MM.1S (cell line): ENCODE data around the gene PITPNM2.

Source experiments
- DNase-seq: peaks from one replicate; pipeline ENCODE4 v3.0.0-alpha.2; 2015
- H2AFZ ChIP-seq: fragments of 300-600 bp; sonication (generic); 2 replicates; pipeline ENCODE4 v1.6.0; 2016; ENCODE audit warnings: antibody characterized with exemption, low read length
- H3F3A ChIP-seq: fragments of 300-600 bp; sonication (generic); 2 replicates; pipeline ENCODE4 v1.6.1; 2016; ENCODE audit warnings: mild to moderate bottlenecking, antibody characterized with exemption, low read length, moderate library complexity, mixed read lengths; ENCODE audit not compliant: insufficient read depth
- H3K27ac ChIP-seq: fragments of 300-600 bp; sonication (generic); 2 replicates; pipeline ENCODE4 v1.5.1; 2016; ENCODE audit warnings: mild to moderate bottlenecking, low read length
- H3K27me3 ChIP-seq: fragments of 300-600 bp; sonication (generic); replicated peaks from 2 replicates; pipeline ENCODE4 v1.6.0; 2016; ENCODE audit warnings: low read length; ENCODE audit not compliant: insufficient read depth
- H3K36me3 ChIP-seq: fragments of 300-600 bp; sonication (generic); replicated peaks from 2 replicates; pipeline ENCODE4 v1.6.1; 2016; ENCODE audit warnings: mild to moderate bottlenecking, low read length, mixed read lengths; ENCODE audit not compliant: insufficient read depth
- H3K4me1 ChIP-seq: fragments of 300-600 bp; sonication (generic); 2 replicates; pipeline ENCODE4 v1.6.1; 2016; ENCODE audit warnings: low read length, mixed read lengths
- H3K4me2 ChIP-seq: fragments of 300-600 bp; sonication (generic); 2 replicates; pipeline ENCODE4 v1.6.0; 2016; ENCODE audit warnings: low read depth, low read length
- H3K4me3 ChIP-seq: fragments of 300-600 bp; sonication (generic); 2 replicates; pipeline ENCODE4 v1.5.1; 2016; ENCODE audit warnings: low read length, mixed read lengths
- H3K79me2 ChIP-seq: fragments of 300-600 bp; sonication (generic); 2 replicates; pipeline ENCODE4 v1.6.1; 2016; ENCODE audit warnings: mixed run types, low read length, mixed read lengths
- H3K9ac ChIP-seq: fragments of 300-600 bp; sonication (generic); 2 replicates; pipeline ENCODE4 v1.6.1; 2016; ENCODE audit warnings: low read length, mixed read lengths
- H3K9me2 ChIP-seq: fragments of 300-600 bp; sonication (generic); replicated peaks from 2 replicates; pipeline ENCODE4 v1.6.1; 2016; ENCODE audit warnings: mild to moderate bottlenecking, low read length, mixed read lengths; ENCODE audit not compliant: insufficient read depth
- H3K9me3 ChIP-seq: fragments of 300-600 bp; sonication (generic); replicated peaks from 2 replicates; pipeline ENCODE4 v1.6.1; 2016; ENCODE audit warnings: mild to moderate bottlenecking, low read length, mixed read lengths; ENCODE audit not compliant: insufficient read depth
- H4K20me1 ChIP-seq: fragments of 300-600 bp; sonication (generic); 2 replicates; pipeline ENCODE4 v1.6.1; 2016; ENCODE audit warnings: mild to moderate bottlenecking, low read length, moderate library complexity, mixed read lengths; ENCODE audit not compliant: insufficient read depth
- EZH2 ChIP-seq: fragments of 300-600 bp; sonication (generic); optimal IDR thresholded peaks from 2 replicates; pipeline ENCODE3; 2017; ENCODE audit warnings: low read depth, mild to moderate bottlenecking, antibody characterized with exemption, low read length, mixed read lengths
- EZH2phosphoT487 ChIP-seq: fragments of 300-600 bp; sonication (generic); IDR thresholded peaks from 2 replicates; pipeline ENCODE4 v1.6.1; 2018; ENCODE audit warnings: antibody characterized with exemption, low read length
- TF ChIP-seq, protein P1 (sequence below): fragments of 300-600 bp; sonication (generic); IDR thresholded peaks from 2 replicates; pipeline ENCODE4 v1.5.1; 2016; ENCODE audit warnings: antibody characterized with exemption, low read length, mixed read lengths

Gene PITPNM2

DNA sequence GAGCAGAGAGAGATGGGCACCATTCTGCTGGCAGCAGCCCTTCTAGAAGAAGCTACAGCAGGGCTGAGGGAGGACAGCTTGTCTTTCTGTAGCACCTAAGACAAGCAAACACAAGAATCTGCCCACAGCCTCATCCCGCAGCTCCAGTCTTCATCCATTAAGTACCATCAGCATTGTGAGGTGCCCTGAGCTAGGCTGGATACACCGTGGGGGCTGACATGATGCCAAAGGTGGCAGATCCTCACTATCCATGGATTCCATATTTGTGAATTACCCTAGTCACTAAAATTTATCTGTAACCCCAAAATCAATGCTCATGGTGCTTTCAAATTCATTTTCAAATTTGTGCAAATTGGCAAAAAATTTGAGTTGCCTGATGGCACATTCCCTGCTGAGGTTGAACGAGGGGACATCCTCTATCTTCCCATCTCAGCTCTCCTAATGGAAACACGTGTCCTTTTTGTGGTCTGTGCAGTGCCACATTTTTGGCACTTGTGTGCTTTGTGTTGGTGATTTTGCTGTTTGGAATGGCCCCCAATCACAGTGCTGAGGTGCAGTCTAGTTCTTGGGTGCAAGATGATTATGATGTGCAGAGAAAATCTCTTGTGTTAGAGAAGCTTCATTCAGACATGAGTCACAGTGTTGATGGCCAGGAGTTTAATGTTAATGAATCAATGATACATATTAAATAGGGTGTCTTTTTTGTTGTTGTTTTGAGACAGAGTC is 7.0 kb downstream of the PITPNM2 start:
- Histone ChIP-seq H3K79me2 (no peaks in the 10 kb centered on the region), H3K4me3 (no peak overlapping the region)

GRCh38 chr12:123142921-123143735 is 7.8 kb downstream of the PITPNM2 start:
- H3K9ac ChIP-seq = no peak overlapping the region
- TF ChIP-seq EZH2phosphoT487 = no peak
- TF ChIP-seq, protein P1, sequence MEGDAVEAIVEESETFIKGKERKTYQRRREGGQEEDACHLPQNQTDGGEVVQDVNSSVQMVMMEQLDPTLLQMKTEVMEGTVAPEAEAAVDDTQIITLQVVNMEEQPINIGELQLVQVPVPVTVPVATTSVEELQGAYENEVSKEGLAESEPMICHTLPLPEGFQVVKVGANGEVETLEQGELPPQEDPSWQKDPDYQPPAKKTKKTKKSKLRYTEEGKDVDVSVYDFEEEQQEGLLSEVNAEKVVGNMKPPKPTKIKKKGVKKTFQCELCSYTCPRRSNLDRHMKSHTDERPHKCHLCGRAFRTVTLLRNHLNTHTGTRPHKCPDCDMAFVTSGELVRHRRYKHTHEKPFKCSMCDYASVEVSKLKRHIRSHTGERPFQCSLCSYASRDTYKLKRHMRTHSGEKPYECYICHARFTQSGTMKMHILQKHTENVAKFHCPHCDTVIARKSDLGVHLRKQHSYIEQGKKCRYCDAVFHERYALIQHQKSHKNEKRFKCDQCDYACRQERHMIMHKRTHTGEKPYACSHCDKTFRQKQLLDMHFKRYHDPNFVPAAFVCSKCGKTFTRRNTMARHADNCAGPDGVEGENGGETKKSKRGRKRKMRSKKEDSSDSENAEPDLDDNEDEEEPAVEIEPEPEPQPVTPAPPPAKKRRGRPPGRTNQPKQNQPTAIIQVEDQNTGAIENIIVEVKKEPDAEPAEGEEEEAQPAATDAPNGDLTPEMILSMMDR = no peak
- no peak for TF ChIP-seq EZH2
- H3K9me2 ChIP-seq = no peaks in the 10 kb centered on the region
- no peaks in the 10 kb centered on the region for H3K4me1 ChIP-seq
- no peak overlapping the region for H2AFZ ChIP-seq
- no peaks in the 10 kb centered on the region for H3K27me3 ChIP-seq
- no peaks in the 10 kb centered on the region for H3F3A ChIP-seq
- H3K36me3 ChIP-seq = no peaks in the 10 kb centered on the region
- no peak overlapping the region for H3K4me2 ChIP-seq
- no peaks in the 10 kb centered on the region for H3K9me3 ChIP-seq
- H4K20me1 ChIP-seq = no peaks in the 10 kb centered on the region
- H3K4me3 ChIP-seq = no peak overlapping the region
- DNase-seq = no peak
- no peak overlapping the region for H3K27ac ChIP-seq
- H3K79me2 ChIP-seq = no peaks in the 10 kb centered on the region

More for the DNA sequence above, 7.0 kb downstream of the PITPNM2 start:
- Histone ChIP-seq H3K4me1 (no peaks in the 10 kb centered on the region), H3K27me3 (no peaks in the 10 kb centered on the region), H2AFZ (no peak overlapping the region), H4K20me1 (no peaks in the 10 kb centered on the region), H3K9me2 (no peaks in the 10 kb centered on the region), H3K9me3 (no peaks in the 10 kb centered on the region), H3K9ac (no peak overlapping the region), H3K36me3 (no peaks in the 10 kb centered on the region), H3K27ac (no peak overlapping the region), H3K4me2 (no peak overlapping the region), H3F3A (no peaks in the 10 kb centered on the region)
- TF ChIP-seq EZH2 (no peak), EZH2phosphoT487 (no peak)
- TF ChIP-seq, protein P1 = no peak
- no peak for DNase-seq

GRCh38 chr12:123142518-123142840 is 8.4 kb downstream of the PITPNM2 start:
- no peaks in the 10 kb centered on the region for H3K9me2 ChIP-seq
- H3K79me2 ChIP-seq = no peaks in the 10 kb centered on the region
- TF ChIP-seq, protein P1 = no peak
- TF ChIP-seq EZH2phosphoT487 (no peak), EZH2 (no peak)
- DNase-seq = no peak
- no peaks in the 10 kb centered on the region for H3K9me3 ChIP-seq
- no peak overlapping the region for H3K27ac ChIP-seq
- no peak overlapping the region for H3K9ac ChIP-seq
- no peaks in the 10 kb centered on the region for H3K4me1 ChIP-seq
- H3K36me3 ChIP-seq = no peaks in the 10 kb centered on the region
- H3K4me2 ChIP-seq = no peak overlapping the region
- H2AFZ ChIP-seq = no peak overlapping the region
- H3F3A ChIP-seq = no peaks in the 10 kb centered on the region
- H4K20me1 ChIP-seq = no peaks in the 10 kb centered on the region
- no peak overlapping the region for H3K4me3 ChIP-seq
- no peaks in the 10 kb centered on the region for H3K27me3 ChIP-seq
